22Rv1 (cell line): ENCODE measurements around the gene PDZD4.

ENCODE experiments used
- ZFX ChIP-seq: fragments of 450-650 bp; IDR thresholded peaks from 2 replicates; pipeline ENCODE4 v1.6.1; 2017; ENCODE audit warnings: antibody characterized with exemption, borderline replicate concordance
- TF ChIP-seq, protein P1 (sequence below): fragments of 450-650 bp; IDR thresholded peaks from 2 replicates; pipeline ENCODE4 v1.5.1; 2017; ENCODE audit warnings: mild to moderate bottlenecking

DNA sequence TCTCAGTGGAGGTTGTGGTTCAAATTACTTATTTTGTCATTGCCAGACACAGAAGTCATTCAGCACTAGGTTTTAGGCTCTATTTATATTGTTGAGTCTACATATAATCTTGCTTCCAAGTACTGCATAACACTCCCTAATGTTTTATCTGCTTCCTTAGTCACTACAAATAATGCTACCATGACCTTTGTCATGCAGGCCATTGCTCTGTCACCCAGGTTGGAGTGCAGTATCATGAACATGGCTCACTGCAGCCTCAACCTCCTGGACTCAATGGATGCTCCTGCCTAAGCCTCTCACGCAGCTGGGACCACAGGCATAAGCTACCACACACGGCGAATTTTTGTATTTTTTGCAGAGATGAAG is 23.5 kb upstream of the PDZD4 start:
- TF ChIP-seq, protein P1, sequence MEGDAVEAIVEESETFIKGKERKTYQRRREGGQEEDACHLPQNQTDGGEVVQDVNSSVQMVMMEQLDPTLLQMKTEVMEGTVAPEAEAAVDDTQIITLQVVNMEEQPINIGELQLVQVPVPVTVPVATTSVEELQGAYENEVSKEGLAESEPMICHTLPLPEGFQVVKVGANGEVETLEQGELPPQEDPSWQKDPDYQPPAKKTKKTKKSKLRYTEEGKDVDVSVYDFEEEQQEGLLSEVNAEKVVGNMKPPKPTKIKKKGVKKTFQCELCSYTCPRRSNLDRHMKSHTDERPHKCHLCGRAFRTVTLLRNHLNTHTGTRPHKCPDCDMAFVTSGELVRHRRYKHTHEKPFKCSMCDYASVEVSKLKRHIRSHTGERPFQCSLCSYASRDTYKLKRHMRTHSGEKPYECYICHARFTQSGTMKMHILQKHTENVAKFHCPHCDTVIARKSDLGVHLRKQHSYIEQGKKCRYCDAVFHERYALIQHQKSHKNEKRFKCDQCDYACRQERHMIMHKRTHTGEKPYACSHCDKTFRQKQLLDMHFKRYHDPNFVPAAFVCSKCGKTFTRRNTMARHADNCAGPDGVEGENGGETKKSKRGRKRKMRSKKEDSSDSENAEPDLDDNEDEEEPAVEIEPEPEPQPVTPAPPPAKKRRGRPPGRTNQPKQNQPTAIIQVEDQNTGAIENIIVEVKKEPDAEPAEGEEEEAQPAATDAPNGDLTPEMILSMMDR, result no peak
- no peak for TF ChIP-seq ZFX
